Liver (tissue), 9 donors: ENCODE measurements around the gene DAPK2. TPM values are rescaled to one million over a fixed set of nuclear protein-coding genes. Genes with fewer than 3 reads are reported as not detected.

Source experiments
- DNase-seq: peaks from one replicate; pipeline ENCODE4 v3.0.0-alpha.2; 2017; ENCODE audit warnings: low spot score
- H3K27ac ChIP-seq, 2 donors: one replicate each; pipeline ENCODE4 v1.7.0; 2013; ENCODE audit warnings: inconsistent platforms in 2 of 2, low read length in 2 of 2, control low read depth in 1 of 2, low read depth in 1 of 2, mild to moderate bottlenecking in 1 of 2
- H3K27me3 ChIP-seq, 4 donors: one replicate each; pipeline versions ENCODE4 v1.6.1 to v1.7.0; 2013; ENCODE audit warnings: low read length in 3 of 4, inconsistent platforms in 1 of 4, mild to moderate bottlenecking in 1 of 4, moderate library complexity in 1 of 4; ENCODE audit not compliant: control insufficient read depth in 4 of 4, insufficient read depth in 4 of 4
- H3K36me3 ChIP-seq, 4 donors: one replicate each; pipeline versions ENCODE4 v1.6.1 to v1.7.0; 2013; ENCODE audit warnings: low read length in 3 of 4, mild to moderate bottlenecking in 3 of 4, low read depth in 1 of 4, moderate library complexity in 1 of 4; ENCODE audit not compliant: control insufficient read depth in 4 of 4, insufficient read depth in 3 of 4
- H3K4me1 ChIP-seq, 4 donors: one replicate each; pipeline versions ENCODE4 v1.6.1 to v1.7.0; 2013; ENCODE audit warnings: low read length in 3 of 4, mild to moderate bottlenecking in 3 of 4, moderate library complexity in 1 of 4; ENCODE audit not compliant: control insufficient read depth in 4 of 4, insufficient read depth in 4 of 4
- H3K4me3 ChIP-seq, 3 donors: one replicate each; pipeline versions ENCODE4 v1.6.1 to v1.7.0; 2013; ENCODE audit warnings: low read length in 3 of 3, control low read depth in 1 of 3, low read depth in 1 of 3, mild to moderate bottlenecking in 1 of 3
- H3K9ac ChIP-seq, 2 donors: one replicate each; pipeline ENCODE4 v1.7.0; 2013; ENCODE audit warnings: low read length in 2 of 2, mild to moderate bottlenecking in 2 of 2, moderate library complexity in 2 of 2, control low read depth in 1 of 2, low read depth in 1 of 2
- H3K9me3 ChIP-seq, 4 donors: one replicate each; pipeline versions ENCODE4 v1.6.1 to v1.7.0; 2013; ENCODE audit warnings: low read length in 3 of 4; ENCODE audit not compliant: control insufficient read depth in 4 of 4
- ATF3 ChIP-seq: IDR thresholded peaks from 2 replicates; pipeline ENCODE4 v1.6.1; 2016; ENCODE audit warnings: antibody characterized with exemption
- CTCF ChIP-seq: fragments of 150-350 bp; IDR thresholded peaks from 2 replicates; pipeline ENCODE4 v1.5.1; 2017; ENCODE audit warnings: improper control_type of control experiment, low read depth, low read length; ENCODE audit not compliant: missing input control
- EGR1 ChIP-seq, 2 donors: IDR thresholded peaks; 2 replicates each; pipeline ENCODE4 v1.6.1; 2016 to 2018; ENCODE audit warnings: antibody characterized with exemption in 2 of 2, low read depth in 2 of 2
- FOXA1 ChIP-seq: IDR thresholded peaks from 2 replicates; pipeline ENCODE4 v1.6.1; 2016; ENCODE audit warnings: antibody characterized with exemption
- FOXA2 ChIP-seq: IDR thresholded peaks from 2 replicates; pipeline ENCODE4 v1.6.1; 2016; ENCODE audit warnings: antibody characterized with exemption
- GABPA ChIP-seq, 2 donors: IDR thresholded peaks in 1 of 2; conservative IDR thresholded peaks in 1 of 2; 2 replicates each; pipeline ENCODE4 v1.6.1; 2016; ENCODE audit warnings: antibody characterized with exemption in 2 of 2, mild to moderate bottlenecking in 1 of 2, moderate library complexity in 1 of 2
- HNF4A ChIP-seq, 2 donors: conservative IDR thresholded peaks; 2 replicates each; pipeline ENCODE4 v1.6.1; 2016; ENCODE audit warnings: antibody characterized with exemption in 2 of 2, mild to moderate bottlenecking in 2 of 2
- JUND ChIP-seq, 2 donors: IDR thresholded peaks; 2 replicates each; pipeline ENCODE4 v1.6.1; 2016; ENCODE audit warnings: antibody characterized with exemption in 2 of 2
- RAD21 ChIP-seq, 2 donors: IDR thresholded peaks; 2 replicates each; pipeline ENCODE4 v1.6.1; 2016; ENCODE audit warnings: antibody characterized with exemption in 2 of 2, mild to moderate bottlenecking in 2 of 2
- REST ChIP-seq: IDR thresholded peaks from 2 replicates; pipeline ENCODE4 v1.6.1; 2016; ENCODE audit warnings: antibody characterized with exemption, mild to moderate bottlenecking
- RXRA ChIP-seq, 2 donors: IDR thresholded peaks; 2 replicates each; pipeline ENCODE4 v1.6.1; 2017 to 2018; ENCODE audit warnings: antibody characterized with exemption in 2 of 2, mild to moderate bottlenecking in 1 of 2
- SP1 ChIP-seq: IDR thresholded peaks from 2 replicates; pipeline ENCODE4 v1.6.1; 2018; ENCODE audit warnings: antibody characterized with exemption, mild to moderate bottlenecking
- TAF1 ChIP-seq: conservative IDR thresholded peaks from 2 replicates; pipeline ENCODE4 v1.6.1; 2016; ENCODE audit warnings: antibody characterized with exemption, mild to moderate bottlenecking
- YY1 ChIP-seq: IDR thresholded peaks from 2 replicates; pipeline ENCODE4 v1.6.1; 2016; ENCODE audit warnings: antibody characterized with exemption, mild to moderate bottlenecking
- WGBS: extraction: QIAGEN DNeasy Blood & Tissue Kit; methylation state at CpG from one replicate; pipeline ENCODE4 v1.1.7; 2013; 5-methylcytosine and 5-hydroxymethylcytosine counted together
- polyA plus RNA-seq, 2 donors: library from polyadenylated mRNA; stranded (reverse) in 1 of 2; unstranded in 1 of 2; fragments of 200-250 nt in 1 of 2; fragments of >200 nt in 1 of 2; fragmentation: Nextera tagmentation in 1 of 2; extraction: Ambion mirVana in 1 of 2; gene quantifications; one replicate each; pipeline versions ENCODE4 v1.2.1 to v1.2.3, GENCODE V29; 2013 to 2015
- total RNA-seq, 2 donors: library from RNA; depleted of rRNA; stranded (reverse); fragments of >200 nt; gene quantifications; one replicate each; pipeline ENCODE4 v1.2.3, GENCODE V29; 2014
- donor health status: healthy.
- donor health status: healthy.
- donor health status: healthy.
- donor health status: healthy.
- donor health status: healthy.

The DAPK2 gene
- total and polyA plus RNA-seq, 4 donors, result 1.0 to 3.6 (median 1.1) TPM

DNA sequence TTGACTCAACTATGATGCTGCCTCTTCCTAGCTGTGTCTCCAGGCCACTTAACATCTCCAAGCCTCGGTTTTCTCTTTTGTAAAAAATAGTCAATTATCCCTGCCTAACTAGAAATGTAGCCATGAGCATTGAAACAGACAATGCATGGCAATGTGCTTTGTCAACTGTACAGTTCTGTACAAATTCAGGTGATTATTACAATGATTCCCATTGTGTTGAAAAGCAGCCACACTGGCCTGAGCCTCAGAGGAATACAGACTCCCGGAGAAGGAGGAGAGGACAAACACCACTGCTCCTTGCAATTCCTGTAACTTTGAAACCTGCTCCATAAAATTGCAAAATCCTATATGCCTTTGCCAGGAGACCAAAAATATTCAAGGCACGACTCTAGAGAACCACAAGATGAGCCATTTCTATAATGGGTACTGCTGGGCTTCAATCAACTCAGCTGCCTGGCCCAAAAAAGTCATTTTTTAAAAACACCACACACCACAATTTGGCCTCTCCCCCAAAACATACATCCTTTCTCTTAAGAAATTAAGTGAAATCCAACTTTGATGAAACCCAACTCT lies 28.6 kb downstream of the DAPK2 start:
- Histone ChIP-seq H3K4me3 (no peak overlapping the region), H3K27ac (no peak overlapping the region), H3K9me3 (no peaks in the 10 kb centered on the region), H3K27me3 (no peaks in the 10 kb centered on the region), H3K4me1 (peaks cover 2 to 40% (median 24%) of the 10 kb centered on the region in 4 donors), H3K36me3 (no peaks in the 10 kb centered on the region), H3K9ac (no peak overlapping the region)
- DNase-seq, result no peak
- TF ChIP-seq YY1 (no peak), TAF1 (no peak), REST (no peak), RXRA (IDR thresholded peaks at IDR 0.05) (no peak), EGR1 (IDR thresholded peaks at IDR 0.05; ENCODE audit: low read depth in 2 of 2) (no peak)
- WGBS, result 80% methylated on average over 3 of the region's 3 CpGs

DNA sequence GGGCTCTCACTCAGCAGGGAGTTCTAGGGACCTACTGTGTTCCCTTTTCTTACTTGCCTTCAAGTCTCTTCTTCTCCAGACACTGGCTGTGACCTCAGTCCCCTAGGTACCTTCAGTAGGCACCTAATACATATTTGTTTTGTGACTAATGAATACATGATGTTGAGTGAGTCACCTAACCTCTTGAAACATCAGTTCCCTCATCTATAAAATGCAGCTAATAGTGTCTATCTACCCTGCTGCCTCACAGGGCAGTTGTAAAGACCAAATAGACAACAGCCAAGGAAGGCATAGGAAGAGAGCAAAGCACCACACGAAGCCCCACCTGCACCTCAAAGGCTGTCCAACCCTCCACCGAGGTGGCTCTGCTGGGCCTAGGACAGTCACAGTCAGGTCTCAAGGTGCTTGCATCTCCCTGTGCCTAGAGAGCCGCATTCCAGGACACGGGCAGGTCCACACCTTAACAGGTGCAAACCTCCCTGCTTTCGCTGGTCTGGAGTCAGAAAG lies 29.1 kb downstream of the DAPK2 start:
- H3K36me3 ChIP-seq, result no peaks in the 10 kb centered on the region
- no peaks in the 10 kb centered on the region for H3K9me3 ChIP-seq
- no peak for DNase-seq
- H3K27me3 ChIP-seq, result no peaks in the 10 kb centered on the region
- no peak overlapping the region for H3K9ac ChIP-seq
- 96% methylated on average over 5 of the region's 5 CpGs for WGBS
- TF ChIP-seq RXRA (IDR thresholded peaks at IDR 0.05) (no peak), JUND (IDR thresholded peaks at IDR 0.05) (peak in 1 of 2 donors; percentile 36)
- H3K4me1 ChIP-seq, result peaks cover 2 to 40% (median 24%) of the 10 kb centered on the region in 4 donors
- no peak overlapping the region for H3K4me3 ChIP-seq
- no peak overlapping the region for H3K27ac ChIP-seq

DNA sequence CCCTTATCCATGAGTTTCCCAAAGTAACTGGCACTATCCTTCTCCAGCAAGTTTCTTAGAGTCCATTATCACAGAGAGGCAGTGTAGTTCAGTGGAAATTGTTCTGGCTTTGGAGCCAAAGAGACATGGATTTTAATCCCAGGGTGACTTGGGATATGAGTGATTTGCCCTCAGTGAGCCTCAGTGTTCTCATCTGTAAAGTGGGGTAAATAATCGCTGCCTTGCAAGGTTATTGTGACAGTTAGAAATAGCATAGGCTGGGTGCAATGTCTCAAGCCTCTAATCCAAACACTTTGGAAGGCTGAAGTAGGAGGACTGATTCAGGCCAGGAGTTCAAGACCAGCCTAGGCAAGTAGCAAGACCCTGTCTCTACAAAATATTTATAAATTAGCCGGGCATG lies 30.0 kb downstream of the DAPK2 start:
- Histone ChIP-seq H3K36me3 (no peaks in the 10 kb centered on the region), H3K27ac (no peak overlapping the region), H3K4me1 (peaks cover 2 to 40% (median 24%) of the 10 kb centered on the region in 4 donors), H3K27me3 (no peaks in the 10 kb centered on the region), H3K4me3 (no peak overlapping the region), H3K9ac (no peak overlapping the region), H3K9me3 (no peaks in the 10 kb centered on the region)
- WGBS, result 99% methylated on average over 2 of the region's 2 CpGs
- no peak for DNase-seq
- no peak for TF ChIP-seq TAF1
- TF ChIP-seq CTCF, result no peak
- TF ChIP-seq EGR1 (IDR thresholded peaks at IDR 0.05; ENCODE audit: low read depth in 2 of 2), result no peak
- no peak for TF ChIP-seq RXRA (IDR thresholded peaks at IDR 0.05)
- no peak for TF ChIP-seq GABPA (IDR thresholded peaks at IDR 0.05 in 1 of 2, conservative IDR thresholded peaks at IDR 0.05 in 1 of 2)
- no peak for TF ChIP-seq FOXA1
- no peak for TF ChIP-seq HNF4A (conservative IDR thresholded peaks at IDR 0.05)
- TF ChIP-seq YY1, result no peak
- TF ChIP-seq FOXA2, result no peak
- no peak for TF ChIP-seq ATF3
- no peak for TF ChIP-seq RAD21 (IDR thresholded peaks at IDR 0.05)
- TF ChIP-seq SP1, result no peak
